ENCODE results near the gene ANKS3.

ANKS3 gene, protein sequence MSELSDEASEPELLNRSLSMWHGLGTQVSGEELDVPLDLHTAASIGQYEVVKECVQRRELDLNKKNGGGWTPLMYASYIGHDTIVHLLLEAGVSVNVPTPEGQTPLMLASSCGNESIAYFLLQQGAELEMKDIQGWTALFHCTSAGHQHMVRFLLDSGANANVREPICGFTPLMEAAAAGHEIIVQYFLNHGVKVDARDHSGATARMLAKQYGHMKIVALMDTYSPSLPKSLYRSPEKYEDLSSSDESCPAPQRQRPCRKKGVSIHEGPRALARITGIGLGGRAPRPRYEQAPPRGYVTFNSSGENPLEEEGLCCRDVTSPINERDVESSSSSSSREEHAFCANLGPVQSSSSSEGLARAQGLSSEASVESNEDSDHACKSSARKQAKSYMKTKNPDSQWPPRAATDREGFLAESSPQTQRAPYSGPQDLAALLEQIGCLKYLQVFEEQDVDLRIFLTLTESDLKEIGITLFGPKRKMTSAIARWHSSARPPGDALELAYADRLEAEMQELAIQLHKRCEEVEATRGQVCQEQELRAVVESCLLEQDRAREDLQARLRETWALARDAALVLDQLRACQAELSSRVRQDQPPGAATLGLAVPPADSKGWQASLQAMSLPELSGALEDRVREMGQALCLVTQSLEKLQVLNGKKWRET

GRCh38 chr16:4734063-4734729 is at the start of gene ANKS3, which contains the start of gene DNAAF8:
Gene ANKS3, minus strand, starts transcription at chr16:4734271. Its CDS starts 4,122 bp downstream, at chr16:4730149.
Gene DNAAF8, plus strand, starts transcription at chr16:4734537. Its CDS starts 1,978 bp downstream, at chr16:4736515.
- DNase-seq = peak; percentile 94

DNA sequence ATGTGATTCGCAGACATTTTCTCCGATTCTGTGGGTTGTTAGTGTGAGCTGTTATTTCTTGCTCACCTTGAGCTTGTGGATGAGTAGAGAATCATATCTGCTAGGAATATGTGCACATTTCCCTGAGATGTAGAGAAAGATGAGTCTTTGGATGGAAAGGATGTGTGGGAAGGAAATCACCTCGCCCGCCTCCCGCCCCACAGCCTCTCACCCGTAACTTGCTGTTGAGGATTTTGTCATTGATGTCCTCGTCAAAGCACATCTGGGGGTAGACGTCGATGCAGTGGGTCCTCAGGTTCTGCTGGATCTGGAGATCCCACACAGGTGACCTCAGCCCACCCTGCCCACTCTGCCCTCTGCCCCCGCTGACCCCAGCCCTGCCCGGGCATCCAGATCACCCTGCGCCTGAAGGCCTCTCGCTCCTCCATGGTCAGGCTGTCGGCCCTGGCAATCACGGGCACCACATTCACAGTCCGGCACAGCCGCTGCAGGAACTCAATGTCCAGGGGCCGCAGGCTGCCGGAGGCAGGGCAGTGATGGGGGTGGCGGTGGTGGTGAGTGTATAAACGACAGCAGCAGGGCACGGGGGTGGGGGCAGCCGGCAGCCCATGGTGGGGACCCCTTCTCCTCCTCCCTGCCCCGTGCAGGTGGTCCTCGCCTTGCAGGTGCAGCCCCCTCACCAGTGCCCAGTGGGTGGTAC is 49.3 kb upstream of the ANKS3 start:
- no peak for DNase-seq

- DNase-seq = no peak
Observed at GRCh38 chr16:4780235-4780634, 46.2 kb upstream of the ANKS3 start.

DNA sequence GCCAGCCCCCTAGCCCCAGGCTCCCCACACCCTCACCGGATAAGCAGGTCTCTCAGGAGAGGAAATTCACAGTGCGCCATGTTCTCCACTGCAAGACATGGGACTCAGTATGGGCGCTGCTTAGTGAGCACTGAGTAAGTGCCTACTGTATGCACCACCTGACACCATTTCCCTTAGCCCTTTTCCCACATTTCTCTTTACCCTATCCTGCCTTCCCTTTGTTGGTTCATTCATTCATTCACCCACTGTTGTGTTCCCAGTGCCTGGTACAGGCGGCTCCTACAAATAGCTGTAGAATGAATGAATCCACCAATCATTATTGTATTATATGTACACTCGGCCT is 44.0 kb upstream of the ANKS3 start:
- no peak for DNase-seq

DNA sequence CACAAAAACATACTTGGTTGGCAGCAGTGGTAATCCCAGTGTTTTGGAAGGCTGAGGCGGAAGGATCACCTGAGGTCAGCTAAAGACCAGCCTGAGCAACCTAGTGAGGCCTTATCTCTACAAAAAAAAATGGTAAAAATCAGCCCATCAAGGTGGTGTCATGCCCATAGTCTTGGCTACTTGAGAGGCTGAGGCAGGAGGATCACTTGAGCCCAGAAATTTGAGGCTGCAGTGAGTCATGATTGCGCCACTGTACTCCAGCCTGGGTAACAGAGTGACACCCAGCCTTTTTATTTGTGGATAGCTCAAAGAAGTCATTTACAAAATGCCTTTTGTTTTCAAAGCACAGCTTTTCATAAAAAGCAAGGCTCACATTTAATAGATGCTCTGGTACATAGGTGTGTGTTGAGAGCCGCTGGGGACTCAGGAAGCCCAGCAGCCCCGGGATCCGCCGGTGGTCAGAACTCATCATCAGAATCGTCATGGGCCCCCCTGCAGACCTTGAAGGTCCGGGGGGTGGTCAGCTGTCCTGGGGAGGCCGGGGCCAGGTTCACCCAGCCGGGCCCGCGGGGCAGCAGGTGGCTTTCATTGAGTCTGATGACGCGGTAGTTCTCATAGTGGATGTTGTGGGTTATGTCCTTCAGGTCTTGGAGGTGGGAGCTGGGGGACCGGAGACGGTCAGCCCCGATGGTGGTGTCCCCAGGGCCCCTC is 43.4 kb upstream of the ANKS3 start:
- no peak for DNase-seq

- DNase-seq = no peak
Observed at GRCh38 chr16:4776141-4776705, 42.2 kb upstream of the ANKS3 start.

DNA sequence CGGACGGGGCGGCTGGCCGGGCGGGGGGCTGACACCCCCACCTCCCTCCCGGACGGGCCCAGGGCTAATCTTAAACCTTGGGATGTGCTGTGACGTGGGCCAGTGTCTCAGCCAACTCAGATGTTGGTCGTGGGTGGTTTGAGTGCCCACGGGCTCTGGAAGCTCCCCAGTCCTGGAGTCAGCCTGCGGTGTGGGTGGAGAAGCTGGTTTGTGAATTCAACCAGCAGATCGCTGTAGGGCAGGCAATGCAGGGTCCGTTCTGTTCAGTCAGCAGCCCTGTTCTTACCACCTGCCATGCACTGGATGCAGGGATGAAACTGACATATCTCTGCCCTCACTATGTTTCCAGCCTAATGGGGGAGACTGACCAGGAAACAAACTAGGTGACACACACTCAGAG is 40.9 kb upstream of the ANKS3 start:
- no peak for DNase-seq

GRCh38 chr16:4772351-4772750 is 38.3 kb upstream of the ANKS3 start:
- DNase-seq = no peak

DNA sequence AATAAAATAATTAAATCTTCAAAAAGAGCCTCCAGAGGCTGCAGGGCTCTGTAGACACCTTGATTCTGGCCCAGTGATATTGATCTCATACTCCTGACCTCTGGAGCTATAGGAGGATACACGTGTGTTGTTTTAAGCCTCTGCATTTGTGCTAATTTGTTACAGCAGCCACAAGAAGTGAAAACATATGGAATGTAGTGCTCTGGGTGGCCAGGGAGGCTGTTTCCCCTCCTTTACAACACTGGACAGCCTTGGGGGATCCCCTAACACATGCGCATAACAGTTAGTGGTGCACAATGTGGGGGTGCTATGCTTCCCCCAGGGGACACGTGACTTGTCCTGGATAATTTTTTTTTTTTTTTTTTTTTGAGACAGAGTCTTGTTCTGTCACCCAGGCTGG is 37.6 kb upstream of the ANKS3 start:
- no peak for DNase-seq

- no peak for DNase-seq
Observed at GRCh38 chr16:4769306-4769638, 35.2 kb upstream of the ANKS3 start.

GRCh38 chr16:4768549-4769305 is 34.7 kb upstream of the ANKS3 start:
- DNase-seq = peak; percentile 96

- no peak for DNase-seq
Observed at GRCh38 chr16:4767872-4768548, 33.9 kb upstream of the ANKS3 start.

- DNase-seq = peak; percentile 94
Observed at GRCh38 chr16:4766875-4767628, 33.0 kb upstream of the ANKS3 start, which contains the start of gene ZNF500. Gene ZNF500, minus strand, starts transcription at chr16:4767162. Its CDS starts 1,184 bp downstream, at chr16:4765978.

DNA sequence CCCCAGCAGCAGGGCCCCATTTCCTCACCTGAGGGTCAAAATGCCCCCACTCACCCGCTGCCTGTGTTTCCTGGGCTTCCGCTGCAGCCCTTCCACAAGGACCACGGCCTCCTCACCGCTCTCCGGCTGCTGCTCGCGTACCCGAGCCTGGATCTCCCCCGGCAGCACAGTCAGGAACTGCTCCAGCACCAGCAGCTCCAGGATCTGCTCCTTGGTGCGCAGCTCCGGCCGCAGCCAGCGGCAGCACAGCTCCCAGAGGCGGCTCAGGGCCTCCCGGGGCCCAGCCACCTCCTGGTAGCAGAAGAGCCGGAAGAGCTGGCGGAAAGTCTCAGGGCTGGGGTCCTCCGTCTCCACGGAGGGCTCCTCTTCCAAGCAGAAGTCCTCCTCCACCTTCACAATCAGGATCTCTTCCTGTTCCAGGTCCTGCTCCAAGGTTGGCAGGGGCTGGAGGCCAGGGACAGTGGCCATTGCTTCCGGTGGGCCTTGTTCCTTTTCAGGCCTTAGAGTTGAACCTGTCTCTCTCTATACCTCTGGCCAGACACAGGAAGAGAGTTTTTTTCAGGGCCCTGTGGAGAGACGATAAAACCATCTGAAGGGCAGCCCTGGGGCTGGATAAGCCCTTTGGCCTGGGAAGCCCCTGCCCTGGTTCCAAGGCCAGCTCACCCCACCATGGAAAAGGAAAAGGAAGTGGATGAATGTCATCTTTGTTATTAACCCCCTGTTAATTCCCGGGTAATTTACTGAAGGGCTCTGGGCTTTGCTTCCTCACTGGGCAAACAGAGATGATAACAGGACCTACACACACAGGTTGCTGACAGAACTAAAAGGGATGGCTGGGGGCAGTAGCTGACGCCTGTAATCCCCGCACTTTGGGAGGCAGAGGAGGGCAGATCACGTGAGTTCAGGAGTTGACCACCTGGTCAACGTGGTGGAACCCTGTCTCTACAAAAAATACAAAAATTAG is 31.7 kb upstream of the ANKS3 start:
- no peak for DNase-seq

GRCh38 chr16:4763791-4764190 is 29.7 kb upstream of the ANKS3 start:
- DNase-seq = no peak

- DNase-seq = no peak
Observed at GRCh38 chr16:4762205-4762604, 28.1 kb upstream of the ANKS3 start.

DNA sequence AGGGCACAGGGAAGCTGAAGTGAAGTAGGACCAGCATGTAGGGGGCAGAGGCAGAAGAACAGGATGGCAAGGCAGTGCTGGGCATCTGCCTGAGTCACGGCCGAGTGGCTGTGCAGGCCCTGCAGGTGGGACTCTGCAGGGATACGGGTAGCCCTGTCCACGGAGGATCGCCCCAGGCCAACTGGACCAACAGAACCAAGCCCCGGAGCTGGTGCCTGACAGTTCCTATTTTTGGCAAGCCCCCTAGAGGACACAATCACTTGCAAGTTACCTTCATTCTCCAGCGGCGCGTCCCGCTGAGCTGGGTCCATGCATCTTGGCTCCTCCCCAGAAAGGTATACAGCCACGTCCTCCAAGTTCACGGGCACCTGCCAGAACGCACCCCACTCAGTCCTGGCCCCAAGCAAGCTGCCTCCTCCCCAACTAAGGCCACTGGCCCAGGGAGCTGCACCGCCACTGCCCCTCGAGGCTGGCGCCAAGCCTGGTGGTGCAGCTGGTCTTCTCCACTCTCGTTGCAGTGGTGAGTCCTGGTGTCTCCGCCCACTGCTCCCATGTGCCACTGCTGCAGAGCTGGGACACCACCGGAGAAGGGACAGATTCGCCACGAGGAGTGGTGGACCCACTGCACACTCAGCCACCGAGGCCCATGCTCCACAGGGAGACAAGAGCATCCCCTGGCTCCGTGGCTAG is 26.3 kb upstream of the ANKS3 start:
- no peak for DNase-seq

GRCh38 chr16:4755687-4756086 is 21.6 kb upstream of the ANKS3 start:
- no peak for DNase-seq

Data from NCI-H774 (cell line).